ENCODE results near the gene ZSCAN21. TPM values are rescaled to one million over a fixed set of nuclear protein-coding genes. Genes with fewer than 3 reads are reported as not detected.

ZSCAN21 gene
- total and polyA plus RNA-seq, 10 of the 15 experiments (the other 5 are each of a cell fraction or from before 2014, with no cell fraction given) = 1.9 to 9.6 (median 7.1) TPM

- TF ChIP-seq IKZF1 (conservative IDR thresholded peaks at IDR 0.05) (no peak), RAD21 (IDR thresholded peaks at IDR 0.05; ENCODE audit: insufficient read depth, low read depth, low read length) (no peak), ESRRA (IDR thresholded peaks at IDR 0.05; ENCODE audit: low read length) (no peak)
Observed at GRCh38 chr7:100016215-100016901, 33.2 kb upstream of the ZSCAN21 start (continued).

- H3K4me1 ChIP-seq (ENCODE audit: control insufficient read depth, insufficient read depth, low read length) = peaks cover 4% of the 10 kb centered on the region; the same call in 1 of the 2 replicates
- H3K27me3 ChIP-seq (replicated peaks in 1 of 2; ENCODE audit: control insufficient read depth in 2 of 2, insufficient read depth in 2 of 2, low read length in 1 of 2) = no peaks in the 10 kb centered on the region
- FAIRE-seq = no peak
- peak overlapping the region; percentile 65 for H3K4me2 ChIP-seq (ENCODE audit: control insufficient read depth, insufficient read depth)
- ChIA-PET RAD21 (ENCODE audit: unreplicated experiment) (interaction anchor here (1.5 kb wide), 1 partner anchor 9 kb away, joined by 3 read pairs; no protein-coding TSS in a partner anchor), POLR2A (interaction anchor here (0.7 to 2.1 kb wide), 3 partner anchors 12 to 99 kb away, joined by 3 to 5 read pairs (median 4); no protein-coding TSS in a partner anchor), SMC1A (ENCODE audit: uncharacterized antibody, unreplicated experiment) (interaction anchor here (1.5 to 4.1 kb wide), 2 partner anchors 20 to 116 kb away, joined by 4 to 15 read pairs; no protein-coding TSS in a partner anchor), CTCF (interaction anchor here (0.7 to 3.1 kb wide), 7 partner anchors 12 to 65 kb away, joined by 3 to 13 read pairs (median 3); no protein-coding TSS in a partner anchor)
- no peak overlapping the region for H2AFZ ChIP-seq (ENCODE audit: control insufficient read depth, low read depth, low read length)
- H3K4me3 ChIP-seq = 0 out of 2 replicates have a peak overlapping the region, but pooled peaks have one; percentile 92
- H3K79me2 ChIP-seq (ENCODE audit: control insufficient read depth, insufficient read depth, low read length) = peaks cover 46% of the 10 kb centered on the region
- no peak for DNase-seq (ENCODE audit: low read depth, low spot score)
- intact Hi-C loops (cut with micrococcal nuclease; ENCODE audit: unreplicated experiment) = loop anchor here (5.0 kb wide), 1 partner anchor 65 kb away; the partner anchor contains the start of gene ZNF3
- no peaks in the 10 kb centered on the region for H4K20me1 ChIP-seq (ENCODE audit: control insufficient read depth, insufficient read depth)
- no peak overlapping the region for H3K27ac ChIP-seq (ENCODE audit: control insufficient read depth, insufficient read depth)
- BruUV-seq (replicated peaks) = no TSS peak
- no peaks in the 10 kb centered on the region for H3K9me3 ChIP-seq (replicated peaks; ENCODE audit: control insufficient read depth, insufficient read depth, low read length)
- ATAC-seq = no peak
- no peak overlapping the region for H3K9ac ChIP-seq (ENCODE audit: control insufficient read depth, insufficient read depth, low read length)
- TF ChIP-seq ATF2 (IDR thresholded peaks at IDR 0.05; ENCODE audit: low read length) = no peak
- no peak for TF ChIP-seq MEF2A (IDR thresholded peaks at IDR 0.05; ENCODE audit: insufficient read depth, low read depth, low read length)
- no peak for TF ChIP-seq ZNF217 (IDR thresholded peaks at IDR 0.05)
- no peak for TF ChIP-seq ZNF687 (IDR thresholded peaks at IDR 0.05)
- TF ChIP-seq RBBP5 (conservative IDR thresholded peaks at IDR 0.05) = no peak
- no peak for TF ChIP-seq NBN (IDR thresholded peaks at IDR 0.05)
- no peak for TF ChIP-seq CHD4 (IDR thresholded peaks at IDR 0.05)
- no peak for TF ChIP-seq ZBTB11 (CRISPR knock-in tag; IDR thresholded peaks at IDR 0.05)
- TF ChIP-seq CREM (IDR thresholded peaks at IDR 0.05; ENCODE audit: low read depth) = no peak
- no peak for TF ChIP-seq BHLHE40 (IDR thresholded peaks at IDR 0.05; ENCODE audit: borderline replicate concordance in 1 of 2, low read depth in 2 of 2, low read length in 1 of 2)
- WGBS (ENCODE audit: insufficient coverage, insufficient replicate concordance, low lambda C conversion rate, missing lambda C conversion rate) = 95% methylated on average over 11 of the region's 11 CpGs
- in situ Hi-C loops (cut with MboI) = no loop called here
- H3K36me3 ChIP-seq (ENCODE audit: control insufficient read depth in 2 of 2, insufficient read depth in 2 of 2, low read length in 1 of 2) = peaks cover 0 to 7% of the 10 kb centered on the region in 2 experiments; a peak in 2 of 4 replicates
Observed at GRCh38 chr7:100017300-100017699, 32.3 kb upstream of the ZSCAN21 start.

Measured in GM12878 (cell line).